NCI-H345 (cell line): ENCODE data around the gene CTBS.

ENCODE experiments used
- DNase-seq: peaks from one replicate; lab custom pipeline; 2025; lab: John Stamatoyannopoulos, UW

Gene CTBS

DNA sequence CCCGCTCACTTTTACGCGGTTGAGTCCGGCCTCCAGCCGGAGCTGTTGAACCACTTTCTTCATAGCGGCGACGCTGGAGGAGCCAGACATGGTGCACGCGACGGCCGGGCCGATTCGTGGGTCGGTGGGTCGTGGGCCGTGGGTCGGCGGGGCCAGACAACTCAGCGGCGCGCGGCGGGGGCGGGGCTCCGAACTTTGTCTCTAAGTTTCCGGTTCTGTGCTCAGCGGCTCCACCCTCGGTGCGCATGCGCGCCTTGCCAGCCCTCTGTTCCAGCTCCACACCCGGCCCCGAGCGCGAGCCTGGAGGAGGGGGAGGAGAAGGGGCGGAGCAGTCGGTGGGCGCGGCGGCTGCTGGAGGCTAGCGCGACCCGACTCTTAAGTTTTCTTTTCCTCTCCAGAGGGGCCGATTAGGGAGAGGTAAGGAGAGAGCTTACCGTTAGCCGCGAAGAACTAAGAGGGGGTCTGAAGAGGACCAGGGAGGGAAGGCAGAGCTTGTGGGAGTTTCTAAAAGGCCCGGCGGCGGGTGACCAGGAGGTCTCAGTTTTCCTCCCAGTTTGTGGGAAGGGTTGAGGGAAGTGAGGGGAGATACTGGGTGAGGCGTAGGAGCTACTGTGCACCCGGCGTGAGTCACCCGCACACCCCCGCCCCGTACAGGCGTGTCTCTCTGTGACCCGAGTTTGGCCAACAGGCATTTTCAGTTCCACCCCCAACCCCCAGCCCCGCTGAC lies 68.1 kb downstream of the CTBS start, which contains the start of the genes GNG5 and SPATA1:
TSS of gene GNG5 (minus strand) at position 580 of the 727 bp plus-strand sequence. CDS start at position 90, 490 bp downstream.
TSS of gene SPATA1 (plus strand) at position 385 of the 727 bp plus-strand sequence. CDS start 9,974 bp downstream, outside the sequence.
- peak; percentile 97 for DNase-seq

DNA sequence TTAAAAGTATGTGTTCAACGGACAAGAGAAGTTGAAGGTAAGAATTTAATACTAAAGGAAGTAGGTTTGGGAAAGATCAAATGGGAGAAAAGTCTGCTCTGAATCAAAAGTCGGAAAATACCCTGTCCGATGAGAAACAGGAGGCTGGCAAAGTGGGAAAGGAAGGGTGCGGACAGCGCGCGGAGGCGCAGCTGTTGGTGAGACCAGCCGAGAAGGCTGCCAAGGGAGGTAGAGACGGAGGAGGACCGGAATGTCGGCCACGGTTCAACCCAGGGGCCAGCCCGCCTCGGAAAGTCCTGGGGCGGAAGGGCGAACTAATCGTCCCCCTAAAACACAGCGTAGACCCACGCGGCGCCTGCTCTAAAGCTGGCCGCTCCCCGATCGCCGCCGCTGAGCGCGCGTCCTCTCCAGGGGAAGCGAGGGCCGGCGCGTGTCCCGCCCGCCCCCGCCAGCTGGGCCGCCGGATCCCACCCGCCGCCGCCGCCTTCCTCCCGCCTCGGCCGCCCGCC lies 68.7 kb downstream of the CTBS start:
- peak; percentile 45 for DNase-seq

DNA sequence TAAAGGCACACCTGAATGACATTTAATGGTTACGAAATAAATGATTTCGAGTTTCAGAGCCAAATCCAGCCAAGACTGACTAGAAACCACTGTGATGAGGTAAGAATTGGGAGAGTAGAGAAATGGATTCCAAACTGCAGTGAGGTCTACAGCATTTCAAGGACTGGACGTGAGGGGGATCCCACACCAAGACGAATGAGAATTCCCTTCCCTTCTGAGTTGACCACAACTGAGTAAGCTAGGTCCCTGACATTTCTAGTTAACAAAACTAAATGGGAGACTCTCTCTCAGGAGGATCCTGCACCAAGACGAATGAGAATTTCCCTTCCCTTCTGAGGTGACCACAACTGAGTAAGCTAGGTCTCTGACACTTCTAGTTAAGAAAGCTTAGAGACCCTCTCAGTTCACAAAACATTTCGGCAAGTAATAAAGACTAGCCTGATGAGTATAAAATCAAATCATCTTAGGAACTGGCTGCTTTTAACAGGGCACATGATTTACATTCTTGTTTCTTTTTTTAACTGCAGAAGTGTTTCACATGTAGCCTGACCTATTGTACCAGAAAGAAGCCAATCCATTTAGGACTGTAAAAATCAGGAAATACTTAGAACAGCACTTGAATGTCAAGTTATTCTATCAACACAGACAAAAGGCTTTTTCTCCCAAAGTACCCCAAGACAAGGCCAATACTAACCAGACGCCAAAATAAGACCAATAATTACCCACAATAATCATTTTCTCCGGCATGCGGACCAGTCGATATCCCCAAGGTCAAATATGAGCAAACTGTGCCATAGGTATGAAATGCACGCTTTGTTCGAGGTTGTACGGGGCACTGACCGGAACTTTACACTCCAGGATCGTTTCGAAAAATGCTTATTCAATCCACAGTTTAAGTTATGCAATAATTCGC lies 69.4 kb downstream of the CTBS start:
- no peak for DNase-seq

DNA sequence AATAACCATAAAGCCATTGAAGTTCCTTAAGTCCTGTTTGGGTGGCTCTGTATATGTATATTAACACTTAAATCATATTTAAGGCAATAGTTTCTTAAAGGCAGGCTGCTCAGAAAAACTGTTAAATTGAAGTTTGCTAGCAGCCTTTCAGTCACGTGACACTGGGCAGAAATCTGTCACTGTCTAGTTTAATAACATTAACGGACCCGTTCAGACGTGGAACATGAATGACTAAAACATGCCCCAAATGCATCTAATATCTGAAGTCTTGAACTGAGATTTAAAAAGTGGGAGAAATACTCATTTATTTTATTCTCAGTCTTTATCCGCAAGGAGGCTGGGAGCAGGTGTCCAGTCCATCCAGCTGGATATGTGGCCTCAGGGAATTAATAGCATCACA lies 71.3 kb downstream of the CTBS start:
- DNase-seq: no peak
